Superior temporal gyrus (tissue), 1 donor: ENCODE data around the gene SLC30A5.
A peak's percentile ranks its signal among the peaks of the same experiment; 100 is the strongest.
"Not testable (repeated sequence)": the region's sequence is repeated elsewhere in the genome, so short reads cannot be mapped to it uniquely, and the experiment has no call there.

Experiments used
- DNase-seq: peaks from one replicate; pipeline ENCODE4 v3.0.0-alpha.2; 2016; ENCODE audit errors: extremely low spot score

SLC30A5 gene

GRCh38 chr5:69105996-69106906, 12.4 kb downstream of the SLC30A5 start:
- no peak for DNase-seq

- not testable (repeated sequence) for DNase-seq
Observed at GRCh38 chr5:69108367-69108766, 14.6 kb downstream of the SLC30A5 start.

- DNase-seq, result no peak
Observed at GRCh38 chr5:69113851-69114250, 20.0 kb downstream of the SLC30A5 start.

- DNase-seq, result no peak
Observed at GRCh38 chr5:69115526-69115925, 21.7 kb downstream of the SLC30A5 start.

GRCh38 chr5:69129413-69129812, 35.6 kb downstream of the SLC30A5 start:
- DNase-seq, result no peak

- no peak for DNase-seq
Observed at GRCh38 chr5:69130241-69130640, 36.4 kb downstream of the SLC30A5 start.

- no peak for DNase-seq
Observed at GRCh38 chr5:69131304-69131703, 37.5 kb downstream of the SLC30A5 start.

- DNase-seq, result no peak
Observed at GRCh38 chr5:69134126-69134525, 40.3 kb downstream of the SLC30A5 start.

- DNase-seq, result no peak
Observed at GRCh38 chr5:69136293-69136692, 42.5 kb downstream of the SLC30A5 start.

- not testable (repeated sequence) for DNase-seq
Observed at GRCh38 chr5:69137208-69137607, 43.4 kb downstream of the SLC30A5 start.

- DNase-seq, result no peak
Observed at GRCh38 chr5:69137807-69138206, 44.0 kb downstream of the SLC30A5 start.

GRCh38 chr5:69138766-69139165, 45.0 kb downstream of the SLC30A5 start:
- no peak for DNase-seq

GRCh38 chr5:69140239-69140638, 46.4 kb downstream of the SLC30A5 start:
- DNase-seq, result not testable (repeated sequence)

GRCh38 chr5:69140827-69141226, 47.0 kb downstream of the SLC30A5 start:
- no peak for DNase-seq

GRCh38 chr5:69148576-69148975, 54.8 kb downstream of the SLC30A5 start:
- not testable (repeated sequence) for DNase-seq

- DNase-seq, result no peak
Observed at GRCh38 chr5:69148981-69149675, 55.3 kb downstream of the SLC30A5 start.

GRCh38 chr5:69149676-69150010, 55.8 kb downstream of the SLC30A5 start:
- DNase-seq, result no peak

GRCh38 chr5:69152731-69153130, 58.9 kb downstream of the SLC30A5 start:
- DNase-seq, result no peak

- no peak for DNase-seq
Observed at GRCh38 chr5:69156456-69156855, 62.6 kb downstream of the SLC30A5 start.

GRCh38 chr5:69158039-69158438, 64.2 kb downstream of the SLC30A5 start:
- DNase-seq, result no peak

- no peak for DNase-seq
Observed at GRCh38 chr5:69160651-69161050, 66.8 kb downstream of the SLC30A5 start.

GRCh38 chr5:69166686-69167492, 73.1 kb downstream of the SLC30A5 start, which contains the start of gene CCNB1:
TSS of gene CCNB1 (plus strand) at chr5:69167150. CDS start at chr5:69167263, 113 bp downstream.
- DNase-seq, result peak; percentile 98
